ENCODE data around the gene TRIM71. TPM values are rescaled to one million over a fixed set of nuclear protein-coding genes. Genes with fewer than 3 reads are reported as not detected.
"Not testable (repeated sequence)": the region's sequence is repeated elsewhere in the genome, so short reads cannot be mapped to it uniquely, and the experiment has no call there.

Gene TRIM71
- total RNA-seq, 4 donors from 2014 or later: 0.48 TPM; not detected in 3

DNA sequence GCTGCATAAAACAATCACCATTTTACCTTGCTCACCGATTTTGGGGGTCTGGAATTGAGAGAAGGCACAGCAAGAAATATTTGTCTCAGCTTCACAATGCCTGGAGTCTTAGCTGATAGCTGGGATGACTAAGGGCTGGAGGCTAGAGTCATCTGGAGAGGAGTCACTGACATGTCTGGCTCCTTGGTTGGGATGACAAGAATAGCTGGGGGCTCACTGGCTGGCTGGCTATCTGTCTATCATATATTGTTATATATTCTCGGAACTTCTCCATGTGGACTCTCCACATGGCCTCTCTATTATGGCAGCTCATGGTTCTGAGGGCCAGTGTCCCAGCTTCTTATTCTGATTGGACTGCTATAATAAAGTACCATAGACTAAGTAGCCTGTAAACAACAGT, 20.0 kb upstream of the TRIM71 start:
- no peaks in the 10 kb centered on the region for H3K4me1 ChIP-seq
- no peaks in the 10 kb centered on the region for H3K36me3 ChIP-seq
- no peaks in the 10 kb centered on the region for H3K9me3 ChIP-seq
- intact Hi-C loops (cut with DNase I; ENCODE audit: low total_unique reads): no loop called here
- TF ChIP-seq, protein P1, sequence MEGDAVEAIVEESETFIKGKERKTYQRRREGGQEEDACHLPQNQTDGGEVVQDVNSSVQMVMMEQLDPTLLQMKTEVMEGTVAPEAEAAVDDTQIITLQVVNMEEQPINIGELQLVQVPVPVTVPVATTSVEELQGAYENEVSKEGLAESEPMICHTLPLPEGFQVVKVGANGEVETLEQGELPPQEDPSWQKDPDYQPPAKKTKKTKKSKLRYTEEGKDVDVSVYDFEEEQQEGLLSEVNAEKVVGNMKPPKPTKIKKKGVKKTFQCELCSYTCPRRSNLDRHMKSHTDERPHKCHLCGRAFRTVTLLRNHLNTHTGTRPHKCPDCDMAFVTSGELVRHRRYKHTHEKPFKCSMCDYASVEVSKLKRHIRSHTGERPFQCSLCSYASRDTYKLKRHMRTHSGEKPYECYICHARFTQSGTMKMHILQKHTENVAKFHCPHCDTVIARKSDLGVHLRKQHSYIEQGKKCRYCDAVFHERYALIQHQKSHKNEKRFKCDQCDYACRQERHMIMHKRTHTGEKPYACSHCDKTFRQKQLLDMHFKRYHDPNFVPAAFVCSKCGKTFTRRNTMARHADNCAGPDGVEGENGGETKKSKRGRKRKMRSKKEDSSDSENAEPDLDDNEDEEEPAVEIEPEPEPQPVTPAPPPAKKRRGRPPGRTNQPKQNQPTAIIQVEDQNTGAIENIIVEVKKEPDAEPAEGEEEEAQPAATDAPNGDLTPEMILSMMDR (IDR thresholded peaks at IDR 0.05): no peak
- TF ChIP-seq POLR2A (IDR thresholded peaks at IDR 0.05): no peak
- H3K4me3 ChIP-seq: no peak overlapping the region
- DNase-seq: no peak
- no peaks in the 10 kb centered on the region for H3K27me3 ChIP-seq
- no peak overlapping the region for H3K27ac ChIP-seq

DNA sequence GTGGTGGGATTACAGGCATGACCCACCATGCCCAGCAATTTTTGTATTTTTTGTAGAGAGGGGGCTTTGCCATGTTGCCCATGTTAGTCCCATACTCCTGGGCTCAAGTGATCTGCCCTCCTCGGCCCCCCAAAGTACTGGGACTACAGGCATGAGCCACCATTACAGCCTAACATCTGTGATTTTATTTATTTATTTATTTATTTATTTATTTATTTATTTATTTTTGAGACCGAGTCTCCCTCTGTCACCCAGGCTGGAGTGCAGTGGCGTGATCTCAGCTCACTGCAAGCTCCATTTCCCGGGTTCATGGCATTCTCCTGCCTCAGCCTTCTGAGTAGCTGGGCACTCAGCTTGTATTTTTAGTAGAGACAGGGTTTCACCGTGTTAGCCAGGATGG, 16.4 kb upstream of the TRIM71 start:
- intact Hi-C loops (cut with DNase I; ENCODE audit: low total_unique reads): not testable (repeated sequence)

DNA sequence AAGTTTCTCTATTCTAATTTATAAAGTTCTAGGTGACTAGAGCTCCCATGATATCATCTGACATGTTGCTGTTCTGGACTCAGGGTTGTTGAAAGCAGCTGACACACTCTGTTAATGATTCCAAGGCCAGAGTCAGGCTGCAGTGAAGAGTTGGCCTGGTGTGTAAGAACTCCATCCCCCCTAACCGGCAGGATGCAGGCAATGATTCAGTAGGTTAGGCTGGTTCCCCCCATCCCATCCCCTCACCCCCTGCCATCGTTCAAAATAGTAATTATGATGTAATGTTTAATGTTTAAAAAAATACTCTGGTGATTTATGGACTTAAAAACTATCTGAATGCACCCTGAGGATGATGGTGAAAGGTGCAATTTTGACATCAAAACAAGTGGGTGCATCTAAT, 4.6 kb upstream of the TRIM71 start:
- Histone ChIP-seq H3K36me3 (no peaks in the 10 kb centered on the region), H3K9me3 (no peaks in the 10 kb centered on the region), H3K27ac (no peak overlapping the region), H3K4me1 (peaks cover 0 to 13% of the 10 kb centered on the region in 2 donors), H3K27me3 (peaks cover 0 to 5% of the 10 kb centered on the region in 2 donors), H3K4me3 (no peak overlapping the region)
- no peak for DNase-seq
- TF ChIP-seq POLR2A (IDR thresholded peaks at IDR 0.05): no peak
- TF ChIP-seq, protein P1 (IDR thresholded peaks at IDR 0.05): no peak
- intact Hi-C loops (cut with DNase I; ENCODE audit: low total_unique reads): no loop called here

More for the DNA sequence above, 16.4 kb upstream of the TRIM71 start:
- H3K4me1 ChIP-seq, H3K9me3 ChIP-seq, H3K27ac ChIP-seq, DNase-seq, H3K36me3 ChIP-seq, H3K4me3 ChIP-seq, H3K27me3 ChIP-seq: not testable (repeated sequence)

DNA sequence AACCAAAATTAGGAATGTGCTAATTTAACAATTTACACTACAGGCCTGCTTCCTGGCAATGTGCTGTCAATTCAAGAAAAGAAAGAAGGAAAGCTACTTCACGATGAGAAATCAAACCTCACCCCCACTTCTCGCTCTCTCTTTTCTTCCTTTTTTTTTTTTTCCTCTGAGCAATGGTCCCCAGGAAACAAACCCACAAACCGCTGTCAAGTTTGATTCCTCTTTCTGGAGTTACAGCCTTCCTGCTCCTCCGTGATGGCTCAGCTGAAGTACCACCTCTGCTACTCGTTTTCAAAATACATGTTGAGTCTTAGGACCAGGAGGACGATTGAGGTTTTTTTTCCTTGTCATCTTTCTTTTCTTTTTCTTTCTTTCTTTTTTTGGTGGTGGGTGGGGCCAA, 3.4 kb upstream of the TRIM71 start:
- no peak overlapping the region for H3K27ac ChIP-seq
- H3K4me1 ChIP-seq: peaks cover 0 to 13% of the 10 kb centered on the region in 2 donors
- H3K4me3 ChIP-seq: no peak overlapping the region
- intact Hi-C loops (cut with DNase I; ENCODE audit: low total_unique reads): no loop called here
- no peaks in the 10 kb centered on the region for H3K36me3 ChIP-seq
- DNase-seq: no peak
- TF ChIP-seq POLR2A (IDR thresholded peaks at IDR 0.05): no peak
- TF ChIP-seq, protein P1 (IDR thresholded peaks at IDR 0.05): no peak
- H3K27me3 ChIP-seq: peaks cover 0 to 12% of the 10 kb centered on the region in 2 donors
- no peaks in the 10 kb centered on the region for H3K9me3 ChIP-seq

DNA sequence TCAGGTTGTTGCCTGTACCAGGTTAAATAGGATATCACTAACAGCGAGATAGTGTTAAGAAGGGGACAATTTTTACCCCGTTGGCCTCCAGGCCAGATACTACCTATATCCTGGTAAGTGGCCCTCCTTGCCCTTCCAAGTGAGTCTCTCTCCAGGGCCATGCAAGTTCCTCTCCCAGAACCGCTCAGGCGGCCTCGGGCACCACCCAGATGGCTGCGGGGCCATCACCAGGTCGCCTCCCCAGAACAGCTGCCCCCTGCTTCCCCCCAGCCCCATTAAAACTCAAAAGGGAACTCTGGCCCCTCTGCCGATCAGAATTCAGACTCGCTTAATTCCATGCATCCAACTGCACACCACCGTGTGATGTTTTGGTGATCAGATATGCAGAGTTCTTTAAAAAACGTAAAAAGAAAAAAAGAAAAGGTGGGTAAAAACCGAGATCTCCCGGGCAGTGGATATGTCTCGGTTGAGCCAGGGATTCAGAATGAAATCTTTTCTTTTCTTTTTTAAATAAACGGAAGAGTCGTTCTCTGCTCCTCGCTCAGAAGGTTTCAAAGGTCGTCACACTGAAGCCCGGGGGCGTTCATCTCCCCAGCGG, 1.9 kb upstream of the TRIM71 start:
- TF ChIP-seq, protein P1 (IDR thresholded peaks at IDR 0.05): no peak
- no peak for TF ChIP-seq POLR2A (IDR thresholded peaks at IDR 0.05)
- intact Hi-C loops (cut with DNase I; ENCODE audit: low total_unique reads): no loop called here
- H3K9me3 ChIP-seq: no peaks in the 10 kb centered on the region

More for the DNA sequence above, 1.9 kb upstream of the TRIM71 start:
- Histone ChIP-seq H3K4me3 (no peak overlapping the region), H3K27me3 (peaks cover 0 to 28% of the 10 kb centered on the region in 2 donors), H3K36me3 (no peaks in the 10 kb centered on the region), H3K27ac (no peak overlapping the region), H3K4me1 (peaks cover 0 to 13% of the 10 kb centered on the region in 2 donors)
- DNase-seq: no peak
